ENCODE measurements around the gene ZSCAN22. TPM values are rescaled to one million over a fixed set of nuclear protein-coding genes. Genes with fewer than 3 reads are reported as not detected.

Gene ZSCAN22
- total RNA-seq: 1.8 and 2.2 TPM in 2 replicates

DNA sequence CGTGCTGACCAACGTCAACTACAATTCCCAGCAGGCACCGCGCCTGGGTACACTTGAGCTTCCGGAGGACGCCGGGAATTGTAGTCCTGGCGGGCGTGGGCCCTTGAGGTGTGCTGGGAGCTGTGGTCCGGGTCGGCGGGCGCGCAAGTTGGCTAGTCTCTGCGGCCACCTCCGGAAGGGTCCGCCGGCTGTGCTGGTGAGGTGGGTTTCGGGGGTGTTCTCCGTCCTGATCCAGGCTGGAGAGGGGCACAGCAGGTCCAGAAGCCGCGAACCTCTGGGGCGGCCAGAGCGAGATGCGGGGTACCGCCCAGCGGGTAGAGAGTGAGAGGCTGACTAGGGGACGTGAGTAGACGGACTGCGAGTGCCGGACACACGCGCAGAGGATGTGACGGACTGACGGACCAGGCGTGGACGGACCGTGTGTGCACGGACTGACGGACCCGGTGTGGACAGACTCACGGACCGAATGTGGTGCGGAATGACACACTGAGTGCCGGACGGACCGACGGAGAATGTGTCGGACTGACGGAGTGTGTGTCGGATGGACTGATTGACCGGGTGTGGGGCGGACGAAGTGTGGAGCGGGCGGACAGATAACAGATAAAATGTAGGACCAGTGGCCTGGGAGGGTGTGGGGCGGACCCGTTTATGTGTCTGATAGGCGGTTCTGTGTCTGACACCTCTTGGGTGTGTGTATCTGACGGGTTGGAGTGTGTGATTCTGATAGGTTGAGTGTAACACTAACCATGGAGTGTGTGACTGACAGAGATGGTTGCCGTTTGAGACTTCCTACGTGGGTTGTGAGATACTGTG, at the start of gene ZSCAN22:
Gene ZSCAN22, plus strand, starts transcription at position 81 of the 813 bp plus-strand sequence. CDS start 7,809 bp downstream, outside the sequence.

DNA sequence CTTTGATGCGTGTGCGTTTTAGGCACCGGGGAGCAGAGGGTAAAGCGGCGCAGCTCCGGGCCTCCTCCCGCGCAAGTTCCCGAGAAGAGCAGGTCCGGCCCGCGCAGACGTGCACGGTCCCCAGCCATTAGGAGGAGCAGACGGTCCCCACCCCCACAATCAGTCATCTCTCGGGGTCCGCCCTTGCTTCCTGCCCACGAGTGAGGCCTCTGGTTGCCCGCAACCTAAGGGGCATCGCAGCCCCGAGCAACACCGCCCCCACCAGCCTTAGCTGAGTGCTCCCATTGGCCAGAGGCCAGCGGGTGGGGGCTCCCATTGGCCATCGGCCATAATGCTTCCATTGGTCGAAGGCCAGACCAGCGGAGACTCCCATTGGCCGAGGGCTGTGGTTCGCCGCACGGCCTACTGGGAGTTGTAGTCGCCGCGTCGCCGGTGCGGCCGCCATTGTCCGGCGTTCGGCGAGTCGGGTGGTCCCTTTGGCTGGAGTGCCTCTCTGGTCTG, 48.2 kb upstream of the ZSCAN22 start, which contains the start of gene ZNF8:
Gene ZNF8, plus strand, starts transcription at position 415 of the 501 bp plus-strand sequence. CDS start 127 bp downstream, outside the sequence.

DNA sequence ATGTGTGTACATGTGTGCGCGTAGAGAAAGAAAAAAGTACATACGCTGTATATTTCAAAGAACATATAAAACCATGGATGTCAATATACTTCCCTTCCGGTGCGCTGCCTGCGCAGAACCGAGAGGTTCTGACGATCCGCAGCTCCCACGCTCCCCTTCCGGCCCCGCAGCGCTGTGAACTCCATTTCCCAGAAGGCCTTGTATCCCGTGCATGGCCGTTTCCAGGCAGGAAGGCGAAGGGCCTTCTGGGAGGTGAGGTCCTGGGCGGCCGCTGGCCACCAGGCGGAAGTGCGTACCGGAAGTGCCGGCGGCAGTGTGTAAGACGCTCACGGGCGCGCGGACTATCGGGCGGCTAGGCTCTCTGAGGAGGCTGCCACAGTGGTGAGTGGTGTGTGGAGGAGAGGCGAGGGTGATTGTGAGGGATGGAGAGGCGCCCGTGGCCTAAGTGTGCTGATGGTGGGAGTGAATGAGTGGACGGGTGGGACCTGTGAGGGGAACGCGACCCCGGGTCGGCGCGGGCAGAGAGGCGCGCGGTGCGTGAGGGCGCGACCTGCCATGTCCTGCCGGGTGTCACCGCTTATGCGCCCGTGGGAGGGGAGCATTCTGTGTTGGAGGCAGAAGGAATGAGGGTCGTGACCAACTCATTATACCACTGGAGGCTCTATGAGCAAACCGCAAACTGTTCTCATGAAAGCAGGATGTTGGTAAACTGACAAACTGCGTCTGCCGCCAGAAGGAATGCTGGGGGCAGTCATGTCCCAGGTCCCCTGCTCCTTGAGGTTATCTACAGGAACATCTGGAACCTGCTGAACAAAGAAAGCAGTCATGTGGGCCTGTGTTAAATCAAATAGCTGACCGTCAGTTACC, 21.5 kb upstream of the ZSCAN22 start, which contains the start of gene ERVK3-1:
Gene ERVK3-1, plus strand, starts transcription at position 313 of the 867 bp plus-strand sequence. CDS start 6,792 bp downstream, outside the sequence.

DNA sequence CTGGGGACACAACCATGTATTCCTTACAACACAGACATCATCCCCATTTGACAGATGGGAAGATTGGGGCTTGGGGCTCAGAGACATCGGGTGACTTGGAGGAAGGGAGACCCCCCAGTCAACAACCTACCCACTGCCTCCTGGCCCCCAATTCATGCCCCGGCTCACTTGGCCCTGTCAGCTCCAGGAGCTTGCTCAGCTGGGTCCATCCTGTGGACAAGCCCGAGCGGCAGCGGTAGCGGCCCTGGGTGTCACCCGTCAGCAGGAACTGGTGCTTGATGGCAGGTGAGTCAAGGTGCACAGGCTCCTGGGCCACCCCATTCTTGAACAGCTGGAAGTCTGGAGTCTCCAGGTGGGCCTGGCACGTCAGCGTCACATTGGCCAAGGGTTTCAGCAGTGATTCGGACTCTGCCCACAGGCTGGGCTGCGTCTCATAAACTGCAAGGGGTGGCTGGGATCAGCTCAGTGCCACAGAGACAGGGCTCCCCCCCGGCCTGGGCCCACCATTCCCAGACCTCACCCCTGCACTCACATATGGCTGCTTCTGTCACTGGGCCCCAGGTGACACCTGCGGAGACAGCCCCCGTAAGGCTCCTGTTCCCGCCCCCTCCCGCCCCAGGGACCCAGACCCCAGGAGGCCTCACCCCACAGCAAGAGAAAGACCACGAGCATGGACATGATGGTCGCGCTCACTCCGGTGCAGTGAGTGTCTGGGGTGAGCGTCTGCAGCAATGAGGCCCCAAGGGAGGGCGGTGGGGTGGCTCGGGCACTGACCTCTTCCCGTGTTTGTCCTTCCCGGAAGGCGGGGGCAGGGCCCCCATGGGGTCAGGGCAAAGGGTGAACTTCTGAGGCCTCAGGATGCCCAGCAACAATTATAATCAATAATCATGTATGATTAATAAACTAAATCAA, 26.2 kb downstream of the ZSCAN22 start, which contains the start of gene A1BG:
Gene A1BG, minus strand, starts transcription at position 733 of the 912 bp plus-strand sequence. Its CDS starts 55 bp downstream, at position 678.

DNA sequence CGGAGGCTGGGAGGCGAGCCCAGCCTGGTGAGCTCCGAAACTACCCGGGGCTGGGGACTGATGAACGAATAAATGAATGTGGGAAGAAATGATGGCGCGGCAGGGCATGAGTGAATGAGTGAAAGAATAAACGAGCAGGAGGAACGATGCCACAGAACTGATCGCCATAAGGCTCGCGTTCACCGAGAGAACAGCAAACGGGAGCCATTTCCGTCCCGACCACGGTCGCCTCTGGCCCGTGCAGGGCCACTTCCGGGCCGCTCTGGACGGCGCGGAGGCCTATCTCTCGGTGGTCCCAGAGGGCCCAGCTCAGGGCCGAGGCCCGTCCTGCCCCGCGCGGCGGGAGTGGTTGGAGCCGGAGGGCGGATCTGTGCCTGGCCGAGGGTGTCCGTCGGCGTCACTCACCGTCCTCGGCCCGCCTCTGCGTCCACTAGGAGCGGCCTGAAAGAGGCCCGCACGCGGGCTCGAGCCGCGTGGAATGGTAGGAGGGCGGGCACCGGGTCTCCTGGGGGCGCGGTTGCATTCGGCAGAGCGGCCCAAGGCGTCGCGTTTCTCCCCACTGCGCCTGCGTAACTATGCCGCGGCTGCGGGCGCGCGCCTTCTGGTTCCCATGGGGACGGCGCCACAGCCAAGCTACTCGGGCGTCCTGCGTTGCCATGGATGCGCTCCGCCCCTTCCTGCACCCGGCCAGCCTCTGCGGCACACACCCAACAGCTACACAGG, 35.6 kb downstream of the ZSCAN22 start, which contains the start of gene ZNF497:
Gene ZNF497, minus strand, starts transcription at position 480 of the 723 bp plus-strand sequence. CDS start 5,116 bp downstream, outside the sequence.

DNA sequence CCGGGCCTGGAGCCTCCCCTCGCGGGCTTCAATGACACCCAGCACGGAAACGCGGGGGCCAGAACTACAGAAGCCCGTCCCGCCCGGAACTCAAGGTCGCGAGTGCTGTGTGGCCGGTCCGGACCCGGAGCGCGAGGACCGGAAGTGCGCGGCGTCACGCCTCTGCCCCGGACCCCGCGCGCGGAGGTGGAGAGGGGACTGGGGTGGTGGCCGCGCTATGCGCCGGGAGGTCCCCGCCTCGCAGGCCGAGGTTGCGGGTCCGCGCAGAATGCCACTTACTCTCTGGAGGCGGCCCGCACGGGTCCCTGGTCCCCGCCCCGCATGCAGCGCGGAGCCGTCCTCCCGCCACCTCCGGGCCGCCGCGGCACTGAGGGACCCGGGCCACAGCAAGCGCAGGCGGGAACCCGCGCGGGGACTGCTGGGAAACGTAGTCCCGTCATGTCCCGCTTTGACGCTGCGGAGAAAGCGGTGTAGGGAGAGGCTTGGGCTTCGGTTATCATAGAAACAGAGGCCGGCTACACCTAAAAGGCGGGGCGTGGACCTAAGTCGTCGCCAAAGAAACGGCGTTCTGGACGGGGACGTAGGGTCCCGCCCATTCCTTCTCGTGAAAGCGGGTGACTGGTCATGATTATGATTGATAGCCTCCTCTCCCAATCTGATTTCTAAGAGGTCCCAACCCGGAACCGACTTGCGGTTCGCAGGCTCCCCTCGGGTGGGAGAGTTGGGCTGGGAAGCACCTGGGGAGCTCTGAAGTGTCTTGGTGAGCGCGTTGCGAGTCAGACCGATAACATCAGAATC, 54.1 kb downstream of the ZSCAN22 start, which contains the start of gene ZNF837:
Gene ZNF837, minus strand, starts transcription at position 369 of the 798 bp plus-strand sequence. CDS start 11,698 bp downstream, outside the sequence.

DNA sequence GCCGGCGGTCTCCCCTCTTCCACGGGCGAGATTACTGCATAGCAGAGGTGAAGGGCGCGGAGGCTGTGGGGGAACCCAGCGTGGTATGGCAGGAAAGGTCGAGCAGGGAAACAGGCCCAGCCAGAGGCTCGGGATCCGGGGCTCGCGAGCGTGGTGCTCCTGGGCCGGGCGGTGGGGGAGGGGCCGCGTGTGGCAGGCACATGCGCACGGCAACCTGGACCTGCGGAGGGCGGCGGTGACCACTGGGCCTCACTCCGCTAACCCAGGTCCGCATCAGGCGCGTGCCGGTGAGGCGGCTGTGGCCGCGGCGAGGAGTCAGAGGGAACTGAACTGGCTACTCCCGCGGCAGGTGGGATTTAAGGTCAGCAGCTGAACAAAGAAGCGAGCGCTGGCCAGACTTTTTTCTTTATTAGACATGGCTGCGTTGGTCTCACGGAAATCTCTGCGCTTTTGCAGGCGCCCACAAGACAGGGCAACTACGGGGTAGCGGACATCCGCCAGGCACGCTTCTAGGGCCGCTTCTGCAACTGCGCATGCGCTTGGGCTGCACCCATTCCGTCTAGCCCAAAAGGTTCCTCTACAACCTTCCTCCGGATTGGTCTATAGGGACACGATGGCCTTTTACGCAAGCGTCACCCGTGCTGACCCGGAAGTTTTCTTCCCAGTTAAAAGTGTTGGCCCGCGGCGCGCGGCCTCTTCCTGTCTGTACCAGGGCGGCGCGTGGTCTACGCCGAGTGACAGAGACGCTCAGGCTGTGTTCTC, 60.0 kb downstream of the ZSCAN22 start, which contains the start of gene RPS5:
Gene RPS5, plus strand, starts transcription at position 694 of the 762 bp plus-strand sequence. CDS start 869 bp downstream, outside the sequence.

Other genes starting within 250 kb of the ZSCAN22 start
- 27.9 and 37.5 TPM in 2 replicates for gene ZSCAN18, start 228.8 kb upstream of the ZSCAN22 start, total RNA-seq
- gene ZNF329, start 176.2 kb upstream of the ZSCAN22 start, total RNA-seq: 14.1 and 14.7 TPM in 2 replicates
- 22.2 and 23.9 TPM in 2 replicates for gene ZNF274, start 143.9 kb upstream of the ZSCAN22 start, total RNA-seq
- 32.6 and 34.4 TPM in 2 replicates for gene ZNF544, start 98.1 kb upstream of the ZSCAN22 start, total RNA-seq
- gene ZNF8, start 48.0 kb upstream of the ZSCAN22 start, total RNA-seq: 2.9 and 3.3 TPM in 2 replicates
- gene ERVK3-1, start 21.6 kb upstream of the ZSCAN22 start, total RNA-seq: 37.9 and 40.6 TPM in 2 replicates
- gene A1BG, start 26.5 kb downstream of the ZSCAN22 start, total RNA-seq: 3.6 and 7.1 TPM in 2 replicates
- gene ZNF497, start 35.8 kb downstream of the ZSCAN22 start, total RNA-seq: 0.53 and 0.68 TPM in 2 replicates
- 1.1 and 1.3 TPM in 2 replicates for gene ZNF837, start 54.0 kb downstream of the ZSCAN22 start, total RNA-seq
- 1,860 and 2,343 TPM in 2 replicates for gene RPS5, start 60.3 kb downstream of the ZSCAN22 start, total RNA-seq
- 0.12 and 0.26 TPM in 2 replicates for gene RNF225, start 68.7 kb downstream of the ZSCAN22 start, total RNA-seq
- 12.3 and 17.6 TPM in 2 replicates for gene ZNF584, start 81.7 kb downstream of the ZSCAN22 start, total RNA-seq
- gene ZNF132, start 113.2 kb downstream of the ZSCAN22 start, total RNA-seq: 9.5 and 10.3 TPM in 2 replicates
- 7.8 and 10.8 TPM in 2 replicates for gene ZNF324B, start 124.6 kb downstream of the ZSCAN22 start, total RNA-seq
- gene ZNF324, start 140.1 kb downstream of the ZSCAN22 start, total RNA-seq: 9.6 and 13.6 TPM in 2 replicates
- gene ZNF446, start 149.4 kb downstream of the ZSCAN22 start, total RNA-seq: 5.3 and 6.2 TPM in 2 replicates
- 12.5 and 14.5 TPM in 2 replicates for gene SLC27A5, start 185.0 kb downstream of the ZSCAN22 start, total RNA-seq
- 5.7 and 5.8 TPM in 2 replicates for gene ZBTB45, start 192.8 kb downstream of the ZSCAN22 start, total RNA-seq
- gene TRIM28, start 217.1 kb downstream of the ZSCAN22 start, total RNA-seq: 241 and 323 TPM in 2 replicates
- 187 and 216 TPM in 2 replicates for gene CHMP2A, start 228.1 kb downstream of the ZSCAN22 start, total RNA-seq
- 64.0 and 95.3 TPM in 2 replicates for gene UBE2M, start 231.6 kb downstream of the ZSCAN22 start, total RNA-seq
- gene MZF1, start 246.3 kb downstream of the ZSCAN22 start, total RNA-seq: 11.4 and 11.9 TPM in 2 replicates